Measurements from ENCODE around the gene EFNA2.
A peak's percentile ranks its signal among the peaks of the same experiment; 100 is the strongest.

Gene EFNA2

GRCh38 chr19:1277061-1277460 is 8.6 kb upstream of the EFNA2 start:
- Histone ChIP-seq H3K9ac (ENCODE audit: low read depth, low read length) (no peak overlapping the region), H3K4me1 (ENCODE audit: control insufficient read depth, insufficient read depth, low read length) (peaks cover 39% of the 10 kb centered on the region), H3K4me3 (ENCODE audit: low read length) (no peak overlapping the region), H3K36me3 (ENCODE audit: insufficient read depth, low read length) (peaks cover 53% of the 10 kb centered on the region), H3K4me2 (ENCODE audit: low read length) (peak overlapping the region; percentile 96), H3K9me3 (replicated peaks; ENCODE audit: low read length) (no peaks in the 10 kb centered on the region), H3K27me3 (ENCODE audit: control insufficient read depth, insufficient read depth, low read length) (no peaks in the 10 kb centered on the region)

DNA sequence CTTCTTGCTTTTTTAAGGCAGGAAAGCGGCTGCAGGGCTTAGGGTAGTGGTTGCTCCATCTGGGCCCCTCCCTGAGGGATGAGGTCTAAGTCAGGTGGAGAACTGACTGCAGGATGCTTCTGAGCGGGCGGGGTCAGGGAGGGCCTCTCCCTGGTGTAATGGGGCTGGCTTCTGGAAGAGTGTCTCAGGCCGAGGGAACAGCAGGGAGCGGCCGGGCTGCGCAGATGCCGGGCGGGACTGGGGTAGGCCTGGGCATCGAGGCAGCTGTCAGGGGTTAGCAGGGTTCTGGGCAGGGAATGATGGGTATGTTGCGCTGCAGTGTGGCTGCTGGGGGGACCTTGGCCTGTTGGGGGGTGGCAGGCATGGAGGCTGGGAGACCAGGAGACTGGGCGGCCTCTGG is 7.6 kb upstream of the EFNA2 start:
- Histone ChIP-seq H3K4me3 (ENCODE audit: low read length) (no peak overlapping the region), H3K36me3 (ENCODE audit: insufficient read depth, low read length) (peaks cover 42% of the 10 kb centered on the region), H3K9ac (ENCODE audit: low read depth, low read length) (no peak overlapping the region), H3K4me1 (ENCODE audit: control insufficient read depth, insufficient read depth, low read length) (peaks cover 30% of the 10 kb centered on the region), H3K9me3 (replicated peaks; ENCODE audit: low read length) (no peaks in the 10 kb centered on the region), H3K4me2 (ENCODE audit: low read length) (no peak overlapping the region), H3K27me3 (ENCODE audit: control insufficient read depth, insufficient read depth, low read length) (peaks cover 4% of the 10 kb centered on the region)

GRCh38 chr19:1278713-1279660 is 6.7 kb upstream of the EFNA2 start:
- Histone ChIP-seq H3K36me3 (ENCODE audit: insufficient read depth, low read length) (peaks cover 33% of the 10 kb centered on the region), H3K4me3 (ENCODE audit: low read length) (no peak overlapping the region), H3K9me3 (replicated peaks; ENCODE audit: low read length) (no peaks in the 10 kb centered on the region), H3K4me1 (ENCODE audit: control insufficient read depth, insufficient read depth, low read length) (peaks cover 23% of the 10 kb centered on the region), H3K4me2 (ENCODE audit: low read length) (no peak overlapping the region), H3K27me3 (ENCODE audit: control insufficient read depth, insufficient read depth, low read length) (peaks cover 13% of the 10 kb centered on the region), H3K9ac (ENCODE audit: low read depth, low read length) (no peak overlapping the region)

DNA sequence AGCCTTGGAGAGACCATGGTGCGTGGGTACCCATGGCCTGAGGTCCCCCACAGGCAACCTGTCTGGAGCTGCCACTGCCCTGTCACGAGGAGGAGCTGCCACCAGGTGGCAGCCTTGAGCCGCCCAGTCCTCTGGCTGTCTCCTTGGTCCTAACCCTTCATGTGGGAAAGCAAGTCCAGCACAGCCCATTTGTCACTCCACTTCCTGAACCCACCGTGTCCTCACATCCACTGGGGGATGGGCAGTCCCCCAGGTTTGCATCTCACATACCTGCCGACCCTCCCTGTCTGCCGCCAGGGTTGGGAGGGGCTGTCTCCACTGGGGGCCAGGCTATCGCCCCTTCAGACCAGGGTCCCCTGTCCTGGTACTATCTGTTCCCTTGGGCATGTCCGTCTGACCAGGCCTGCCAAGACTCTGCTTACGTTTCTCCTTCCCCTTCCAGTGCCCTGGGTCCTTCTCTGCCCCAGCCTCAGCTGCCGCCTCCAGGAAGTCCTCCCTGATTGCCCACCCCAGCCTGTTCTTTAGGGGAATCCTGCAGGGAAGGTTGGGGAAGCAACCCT is 5.8 kb upstream of the EFNA2 start:
- no peak overlapping the region for H3K4me2 ChIP-seq (ENCODE audit: low read length)
- H3K9me3 ChIP-seq (replicated peaks; ENCODE audit: low read length), result no peaks in the 10 kb centered on the region
- H3K4me3 ChIP-seq (ENCODE audit: low read length), result no peak overlapping the region
- H3K4me1 ChIP-seq (ENCODE audit: control insufficient read depth, insufficient read depth, low read length), result peaks cover 15% of the 10 kb centered on the region
- no peak overlapping the region for H3K9ac ChIP-seq (ENCODE audit: low read depth, low read length)
- H3K36me3 ChIP-seq (ENCODE audit: insufficient read depth, low read length), result peaks cover 25% of the 10 kb centered on the region
- H3K27me3 ChIP-seq (ENCODE audit: control insufficient read depth, insufficient read depth, low read length), result peaks cover 22% of the 10 kb centered on the region

GRCh38 chr19:1280636-1281568 is 4.8 kb upstream of the EFNA2 start:
- H3K4me2 ChIP-seq (ENCODE audit: low read length), result no peak overlapping the region
- H3K36me3 ChIP-seq (ENCODE audit: insufficient read depth, low read length), result peaks cover 22% of the 10 kb centered on the region
- no peak overlapping the region for H3K9ac ChIP-seq (ENCODE audit: low read depth, low read length)
- no peaks in the 10 kb centered on the region for H3K9me3 ChIP-seq (replicated peaks; ENCODE audit: low read length)
- peaks cover 29% of the 10 kb centered on the region for H3K27me3 ChIP-seq (ENCODE audit: control insufficient read depth, insufficient read depth, low read length)
- peaks cover 10% of the 10 kb centered on the region for H3K4me1 ChIP-seq (ENCODE audit: control insufficient read depth, insufficient read depth, low read length)
- H3K4me3 ChIP-seq (ENCODE audit: low read length), result no peak overlapping the region

DNA sequence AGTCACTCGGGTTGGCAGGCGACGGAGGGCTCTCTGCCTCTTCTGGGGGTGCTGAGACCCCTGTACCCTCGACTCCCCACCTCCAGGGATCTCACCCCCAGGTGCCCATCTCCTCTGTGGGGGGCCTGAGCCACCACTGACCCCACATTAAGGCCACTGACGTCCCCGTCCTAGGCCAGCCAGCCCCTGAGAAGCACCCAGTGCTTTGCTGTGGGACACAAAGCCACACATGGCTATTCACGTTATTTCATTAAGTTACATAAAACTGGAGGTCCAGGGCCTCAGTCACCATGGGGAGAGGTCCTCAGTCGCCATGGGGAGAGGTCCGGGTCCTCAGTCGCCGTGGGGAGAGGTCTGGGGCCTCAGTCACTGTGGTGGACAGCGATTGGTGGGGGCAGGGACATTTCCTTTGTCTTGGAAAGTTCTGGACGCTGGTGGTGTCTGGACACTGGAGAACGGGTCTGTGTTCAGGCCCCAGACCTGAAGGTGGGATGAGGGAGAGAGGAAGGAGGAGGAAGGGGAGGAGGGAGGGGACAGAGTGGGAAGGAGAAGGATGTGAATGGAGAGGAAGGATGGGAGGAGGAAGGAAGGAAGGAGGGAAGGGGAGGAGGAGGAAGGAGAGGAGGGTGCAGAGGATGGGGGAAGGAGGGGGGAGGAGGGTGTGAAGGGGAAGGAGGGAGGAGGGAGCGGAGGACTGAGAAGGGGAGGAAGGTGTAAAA is 3.9 kb upstream of the EFNA2 start:
- Histone ChIP-seq H3K36me3 (ENCODE audit: insufficient read depth, low read length) (peaks cover 22% of the 10 kb centered on the region), H3K27me3 (ENCODE audit: control insufficient read depth, insufficient read depth, low read length) (peaks cover 33% of the 10 kb centered on the region), H3K9me3 (replicated peaks; ENCODE audit: low read length) (no peaks in the 10 kb centered on the region), H3K4me1 (ENCODE audit: control insufficient read depth, insufficient read depth, low read length) (peaks cover 2% of the 10 kb centered on the region), H3K4me2 (ENCODE audit: low read length) (no peak overlapping the region), H3K4me3 (ENCODE audit: low read length) (no peak overlapping the region), H3K9ac (ENCODE audit: low read depth, low read length) (no peak overlapping the region)

DNA sequence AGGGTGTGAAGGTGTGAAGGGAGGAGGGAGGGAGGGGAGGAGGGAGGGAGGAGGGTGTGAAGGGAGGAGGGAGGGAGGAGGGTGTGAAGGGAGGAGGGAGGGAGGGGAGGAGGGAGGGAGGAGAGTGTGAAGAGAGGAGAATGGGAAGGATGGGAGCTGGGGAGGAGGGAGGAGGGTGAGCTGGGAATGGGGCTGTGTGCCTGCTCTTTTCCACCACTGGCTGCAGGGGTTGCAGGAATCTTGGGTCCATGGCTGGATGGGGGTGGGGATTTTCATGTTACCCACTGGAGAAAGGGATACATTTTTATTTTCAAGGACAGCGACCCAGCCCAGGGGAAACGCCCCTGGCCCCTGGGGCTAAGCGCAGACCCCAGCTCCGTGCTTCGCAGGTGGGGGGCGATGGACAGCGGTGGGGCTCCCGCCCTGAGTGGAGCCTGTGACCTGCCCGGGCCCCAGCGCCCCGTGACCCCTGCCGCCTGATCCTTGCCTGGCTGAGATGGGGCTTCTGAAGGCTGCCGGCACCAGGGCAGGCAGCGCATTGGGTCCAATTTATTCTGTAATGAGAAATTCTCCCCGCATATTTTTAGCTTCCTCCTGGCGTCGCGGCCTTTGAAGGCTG is 3.0 kb upstream of the EFNA2 start:
- no peak overlapping the region for H3K4me3 ChIP-seq (ENCODE audit: low read length)
- H3K4me2 ChIP-seq (ENCODE audit: low read length), result no peak overlapping the region
- H3K9me3 ChIP-seq (replicated peaks; ENCODE audit: low read length), result no peaks in the 10 kb centered on the region
- H3K27me3 ChIP-seq (ENCODE audit: control insufficient read depth, insufficient read depth, low read length), result peaks cover 42% of the 10 kb centered on the region
- H3K4me1 ChIP-seq (ENCODE audit: control insufficient read depth, insufficient read depth, low read length), result no peaks in the 10 kb centered on the region
- H3K9ac ChIP-seq (ENCODE audit: low read depth, low read length), result no peak overlapping the region
- peaks cover 16% of the 10 kb centered on the region for H3K36me3 ChIP-seq (ENCODE audit: insufficient read depth, low read length)

DNA sequence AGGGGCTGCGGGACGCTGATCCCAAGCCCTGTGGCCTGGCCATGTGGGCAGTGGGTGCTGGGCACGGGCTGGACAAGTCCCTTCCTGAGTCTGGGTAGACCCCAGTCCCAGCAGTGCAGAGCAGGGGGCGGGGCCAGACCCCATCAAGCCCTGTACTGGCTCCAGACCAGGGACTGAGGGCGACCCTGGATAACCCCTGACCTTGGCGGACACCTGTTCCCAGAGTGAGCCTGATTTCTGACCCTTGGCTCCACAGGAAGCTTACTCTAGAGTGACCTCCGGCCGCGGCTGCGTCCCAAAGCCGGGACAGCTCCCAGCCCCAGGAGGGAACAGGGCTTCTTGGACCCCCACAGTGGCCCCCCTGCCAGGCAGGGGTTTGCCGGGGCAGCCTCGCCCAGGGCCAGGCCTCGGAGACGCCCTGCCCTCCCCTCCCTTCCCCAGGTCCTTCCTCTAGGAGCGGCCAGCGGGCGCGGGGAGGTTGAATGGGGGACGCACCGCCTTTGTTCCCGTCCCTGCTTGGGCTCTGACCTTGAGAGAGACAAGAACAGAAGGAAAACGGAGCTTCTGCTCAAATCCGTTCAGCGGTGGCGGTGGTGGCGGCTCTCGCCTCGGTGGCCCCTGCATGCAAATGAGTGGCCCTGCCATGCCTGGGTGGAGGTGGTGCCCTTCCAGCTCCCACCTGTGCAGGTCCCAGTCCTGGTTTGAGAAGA is 2.3 kb upstream of the EFNA2 start:
- Histone ChIP-seq H3K4me3 (ENCODE audit: low read length) (no peak overlapping the region), H3K27me3 (ENCODE audit: control insufficient read depth, insufficient read depth, low read length) (peaks cover 48% of the 10 kb centered on the region), H3K4me1 (ENCODE audit: control insufficient read depth, insufficient read depth, low read length) (no peaks in the 10 kb centered on the region), H3K9ac (ENCODE audit: low read depth, low read length) (no peak overlapping the region), H3K4me2 (ENCODE audit: low read length) (no peak overlapping the region), H3K36me3 (ENCODE audit: insufficient read depth, low read length) (peaks cover 16% of the 10 kb centered on the region), H3K9me3 (replicated peaks; ENCODE audit: low read length) (no peaks in the 10 kb centered on the region)

DNA sequence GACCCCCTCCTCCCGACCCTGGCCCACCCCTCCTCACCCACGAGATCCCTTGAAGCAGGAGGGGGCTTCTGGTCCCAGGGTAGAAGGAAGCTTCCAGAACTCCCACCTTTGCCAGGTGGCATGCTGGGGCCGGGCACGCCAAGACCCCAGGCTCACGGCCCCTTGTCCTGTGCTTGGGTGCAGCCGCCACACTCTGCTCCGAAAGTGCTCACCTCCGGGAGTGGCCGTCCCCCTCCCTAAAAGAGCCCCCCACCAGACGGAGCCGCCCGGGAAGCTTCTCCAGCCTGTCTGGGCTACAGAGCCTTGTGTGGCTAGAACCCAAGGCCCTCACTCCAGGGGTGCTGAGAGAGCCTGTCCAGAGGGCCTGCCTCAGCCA is 1.8 kb upstream of the EFNA2 start:
- no peak overlapping the region for H3K4me3 ChIP-seq (ENCODE audit: low read length)

DNA sequence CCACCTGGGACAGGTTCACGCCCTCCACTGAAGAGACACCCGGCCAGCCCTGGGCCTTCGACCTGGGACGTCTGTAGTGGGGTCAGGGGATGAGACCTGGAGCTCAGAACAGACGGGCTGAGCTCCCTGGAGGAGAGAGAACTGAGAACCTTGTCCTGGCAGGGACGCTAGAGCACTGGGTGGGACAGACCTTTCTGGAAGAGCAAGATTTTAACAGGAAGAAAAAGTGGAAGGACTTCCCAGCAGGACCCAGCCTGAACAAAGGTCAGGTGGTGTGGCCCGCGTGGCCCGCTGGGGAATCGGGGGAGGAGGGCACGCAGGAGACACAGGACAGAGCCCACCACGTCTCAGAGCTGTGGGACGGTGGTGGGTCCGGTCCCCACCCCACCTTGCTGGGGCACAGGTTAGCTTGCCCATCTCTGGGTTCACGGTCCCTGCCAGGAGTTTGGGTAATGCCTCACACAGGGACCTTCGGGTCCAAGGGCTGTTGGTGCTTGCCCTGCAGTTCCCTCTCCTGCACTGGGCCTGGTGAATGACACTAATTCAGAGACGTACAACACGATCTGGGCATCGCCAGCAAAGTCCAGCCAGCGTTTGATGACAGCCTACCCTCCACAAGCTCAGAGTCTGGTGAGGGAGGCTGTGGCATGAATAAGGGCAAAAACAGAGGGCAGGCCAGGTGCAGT is 1.2 kb upstream of the EFNA2 start:
- Histone ChIP-seq H3K36me3 (ENCODE audit: insufficient read depth, low read length) (peaks cover 7% of the 10 kb centered on the region), H3K9ac (ENCODE audit: low read depth, low read length) (no peak overlapping the region), H3K4me3 (ENCODE audit: low read length) (no peak overlapping the region), H3K4me2 (ENCODE audit: low read length) (no peak overlapping the region), H3K27me3 (ENCODE audit: control insufficient read depth, insufficient read depth, low read length) (peaks cover 56% of the 10 kb centered on the region), H3K4me1 (ENCODE audit: control insufficient read depth, insufficient read depth, low read length) (no peaks in the 10 kb centered on the region), H3K9me3 (replicated peaks; ENCODE audit: low read length) (no peaks in the 10 kb centered on the region)

More for the DNA sequence above, 1.8 kb upstream of the EFNA2 start:
- Histone ChIP-seq H3K4me1 (ENCODE audit: control insufficient read depth, insufficient read depth, low read length) (no peaks in the 10 kb centered on the region), H3K9ac (ENCODE audit: low read depth, low read length) (no peak overlapping the region), H3K36me3 (ENCODE audit: insufficient read depth, low read length) (peaks cover 12% of the 10 kb centered on the region), H3K4me2 (ENCODE audit: low read length) (no peak overlapping the region), H3K27me3 (ENCODE audit: control insufficient read depth, insufficient read depth, low read length) (peaks cover 51% of the 10 kb centered on the region), H3K9me3 (replicated peaks; ENCODE audit: low read length) (no peaks in the 10 kb centered on the region)

Data from skeletal muscle satellite cell (primary cell).